Measurements from ENCODE around the gene ZBED1.

DNA sequence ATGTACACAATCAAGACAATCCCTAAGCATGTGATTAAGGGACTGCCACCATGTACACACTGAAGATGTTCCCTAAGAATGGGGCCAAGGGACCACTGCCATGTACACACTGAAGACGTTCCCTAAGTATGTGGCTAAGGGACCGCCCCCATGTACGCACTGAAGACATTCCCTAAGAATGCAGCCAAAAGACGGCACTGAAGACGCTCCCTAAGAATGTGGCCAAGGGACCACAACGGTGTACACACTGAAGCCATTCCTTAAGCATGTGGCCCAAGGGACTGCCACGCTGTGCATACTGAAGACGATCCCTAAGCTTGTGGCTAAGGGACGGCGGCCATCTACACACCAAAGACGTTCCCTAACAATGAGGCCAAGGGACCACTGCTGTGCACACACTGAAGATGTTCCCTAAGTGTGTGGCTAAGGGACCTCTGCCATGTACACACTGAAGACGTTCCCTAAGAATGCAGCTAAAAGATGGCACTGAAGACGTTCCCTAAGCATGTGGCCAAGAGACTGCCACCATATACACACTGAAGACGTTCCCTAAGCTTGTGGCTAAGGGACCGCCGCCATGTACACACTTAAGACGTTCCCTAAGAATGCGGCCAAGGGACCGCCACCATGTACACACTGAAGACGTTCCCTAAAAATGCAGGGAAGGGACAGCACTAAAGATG, 26.4 kb downstream of the ZBED1 start:
- TF ChIP-seq, protein P1, sequence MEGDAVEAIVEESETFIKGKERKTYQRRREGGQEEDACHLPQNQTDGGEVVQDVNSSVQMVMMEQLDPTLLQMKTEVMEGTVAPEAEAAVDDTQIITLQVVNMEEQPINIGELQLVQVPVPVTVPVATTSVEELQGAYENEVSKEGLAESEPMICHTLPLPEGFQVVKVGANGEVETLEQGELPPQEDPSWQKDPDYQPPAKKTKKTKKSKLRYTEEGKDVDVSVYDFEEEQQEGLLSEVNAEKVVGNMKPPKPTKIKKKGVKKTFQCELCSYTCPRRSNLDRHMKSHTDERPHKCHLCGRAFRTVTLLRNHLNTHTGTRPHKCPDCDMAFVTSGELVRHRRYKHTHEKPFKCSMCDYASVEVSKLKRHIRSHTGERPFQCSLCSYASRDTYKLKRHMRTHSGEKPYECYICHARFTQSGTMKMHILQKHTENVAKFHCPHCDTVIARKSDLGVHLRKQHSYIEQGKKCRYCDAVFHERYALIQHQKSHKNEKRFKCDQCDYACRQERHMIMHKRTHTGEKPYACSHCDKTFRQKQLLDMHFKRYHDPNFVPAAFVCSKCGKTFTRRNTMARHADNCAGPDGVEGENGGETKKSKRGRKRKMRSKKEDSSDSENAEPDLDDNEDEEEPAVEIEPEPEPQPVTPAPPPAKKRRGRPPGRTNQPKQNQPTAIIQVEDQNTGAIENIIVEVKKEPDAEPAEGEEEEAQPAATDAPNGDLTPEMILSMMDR (optimal IDR thresholded peaks at IDR 0.05 in 1 of 3, IDR thresholded peaks at IDR 0.05 in 1 of 3, conservative IDR thresholded peaks at IDR 0.05 in 1 of 3; ENCODE audit: extremely low read depth in 1 of 3, insufficient read depth in 2 of 3, low read length in 3 of 3): no peak
- no peak for TF ChIP-seq EZH2 (IDR thresholded peaks at IDR 0.05; ENCODE audit: low read length)

Measured in keratinocyte (primary cell).